DOHH2 (cell line): Measurements from ENCODE around the gene WNT5B.

Experiments
- CTCF ChIP-seq: fragments of 200-600 bp; sonication (generic); IDR thresholded peaks from one replicate; pipeline ENCODE4 v1.5.1; 2014; ENCODE audit warnings: antibody characterized with exemption, mild to moderate bottlenecking, low read depth, low read length; ENCODE audit not compliant: poor library complexity, severe bottlenecking
- EZH2phosphoT487 ChIP-seq: fragments of 200-600 bp; sonication (generic); IDR thresholded peaks from 2 replicates; pipeline ENCODE4 v1.6.1; 2017; ENCODE audit warnings: borderline replicate concordance, mild to moderate bottlenecking, antibody characterized with exemption, low read length, moderate library complexity, mixed read lengths

GRCh38 chr12:1629338-1630132 is 504 bp downstream of the WNT5B start:
- TF ChIP-seq CTCF (peak; percentile 61), EZH2phosphoT487 (no peak)
